ENCODE data around the gene ITGAE. TPM values are rescaled to one million over a fixed set of nuclear protein-coding genes. Genes with fewer than 3 reads are reported as not detected.
A peak's percentile ranks its signal among the peaks of the same experiment; 100 is the strongest.

Gene ITGAE
- total RNA-seq, 4 donors from 2014 or later = 8.3 to 13.9 (median 9.6) TPM

GRCh38 chr17:3669085-3669347 lies 132.0 kb downstream of the ITGAE start:
- intact Hi-C loops (cut with DNase I; ENCODE audit: low total_unique reads) = no loop called here
- no peak for DNase-seq (ENCODE audit: low spot score in 2 of 2)
- WGBS, 2 donors = 1% methylated on average over 18 to 21 of the region's 32 CpGs
- H3K4me3 ChIP-seq (ENCODE audit: low read depth, poor library complexity, severe bottlenecking) = peak overlapping the region; percentile 61
- no peak for TF ChIP-seq CTCF (IDR thresholded peaks at IDR 0.05)

GRCh38 chr17:3668279-3669084 lies 132.5 kb downstream of the ITGAE start, which contains the start of the genes EMC6 and TAX1BP3:
EMC6 (plus strand) TSS chr17:3668812; CDS start chr17:3669147, 335 bp downstream.
TAX1BP3 (minus strand) TSS chr17:3668578; CDS start chr17:3668526, 52 bp downstream.
- no peak for TF ChIP-seq CTCF (IDR thresholded peaks at IDR 0.05)
- peak in 1 of 2 donors; percentile 61 for TF ChIP-seq POLR2A (IDR thresholded peaks at IDR 0.05)
- 0% methylated on average over 14 to 80 of the region's 89 CpGs for WGBS, 2 donors
- peak within 1 kb of the TSS; percentile 79 for H3K4me3 ChIP-seq (ENCODE audit: low read depth, poor library complexity, severe bottlenecking)
- intact Hi-C loops (cut with DNase I; ENCODE audit: low total_unique reads) = no loop called here
- DNase-seq (ENCODE audit: low spot score in 2 of 2) = peak; percentile 97 to 100

GRCh38 chr17:3667366-3668278 lies 133.4 kb downstream of the ITGAE start:
- intact Hi-C loops (cut with DNase I; ENCODE audit: low total_unique reads) = no loop called here
- H3K4me3 ChIP-seq (ENCODE audit: low read depth, poor library complexity, severe bottlenecking) = peak overlapping the region; percentile 79
- TF ChIP-seq CTCF (IDR thresholded peaks at IDR 0.05) (no peak), POLR2A (IDR thresholded peaks at IDR 0.05) (no peak)
- DNase-seq (ENCODE audit: low spot score in 2 of 2) = peak; percentile 74 to 97
- WGBS, 2 donors = 4% methylated on average over 30 to 31 of the region's 39 CpGs

GRCh38 chr17:3666516-3666915 lies 134.5 kb downstream of the ITGAE start:
- intact Hi-C loops (cut with DNase I; ENCODE audit: low total_unique reads) = no loop called here
- no peak overlapping the region for H3K4me3 ChIP-seq (ENCODE audit: low read depth, poor library complexity, severe bottlenecking)
- no peak for DNase-seq (ENCODE audit: low spot score in 2 of 2)
- TF ChIP-seq CTCF (IDR thresholded peaks at IDR 0.05) (no peak), POLR2A (IDR thresholded peaks at IDR 0.05) (no peak)
- 42 to 51% methylated on average over 6 of the region's 6 CpGs for WGBS, 2 donors

GRCh38 chr17:3665834-3666233 lies 135.2 kb downstream of the ITGAE start:
- whole genome bisulfite sequencing, 2 donors = 35 to 37% methylated on average over 5 of the region's 5 CpGs
- H3K4me3 ChIP-seq (ENCODE audit: low read depth, poor library complexity, severe bottlenecking) = no peak overlapping the region

More at GRCh38 chr17:3665834-3666233, 135.2 kb downstream of the ITGAE start:
- intact Hi-C loops (cut with DNase I; ENCODE audit: low total_unique reads) = no loop called here
- TF ChIP-seq POLR2A (IDR thresholded peaks at IDR 0.05) (no peak), CTCF (IDR thresholded peaks at IDR 0.05) (no peak)
- no peak for DNase-seq (ENCODE audit: low spot score in 2 of 2)

Other genes with a start within 250 kb of the ITGAE start
- gene TRPV3, start 243.4 kb downstream of the ITGAE start, total RNA-seq = 10 to 100 TPM; 21.8 to 33.2 (median 25.1) TPM
- gene TRPV1, start 191.8 kb downstream of the ITGAE start, total RNA-seq = 1 to 10 TPM; 4.3 to 7.9 (median 5.2) TPM
- 10 to 100 TPM; 18.2 to 30.3 (median 23.1) TPM for gene SHPK, start 164.9 kb downstream of the ITGAE start, total RNA-seq
- 10 to 100 TPM; 23.7 to 40.0 (median 29.6) TPM for gene CTNS, start 164.4 kb downstream of the ITGAE start, total RNA-seq
- 100 to 1,000 TPM in 3 of 4 donors, 10 to 100 TPM in 1; 90.5 to 181 (median 153) TPM for gene TAX1BP3, start 132.6 kb downstream of the ITGAE start, total RNA-seq
- gene EMC6, start 132.4 kb downstream of the ITGAE start, total RNA-seq = 10 to 100 TPM in 2 of 4 donors, 1 to 10 TPM in 2; 5.6 to 19.3 (median 10.6) TPM
- under 1 TPM in 1 of 4 donors, not detected in 3; 0.89 TPM for gene P2RX5, start 105.0 kb downstream of the ITGAE start, total RNA-seq
- gene HASPIN, start 77.3 kb downstream of the ITGAE start, total RNA-seq = 1 to 10 TPM in 3 of 4 donors, under 1 TPM in 1; 0.81 to 1.6 (median 1.4) TPM
- 10 to 100 TPM; 21.6 to 24.4 (median 23.3) TPM for gene NCBP3, start 45.1 kb upstream of the ITGAE start, total RNA-seq
- 10 to 100 TPM in 3 of 4 donors, 1 to 10 TPM in 1; 7.3 to 21.2 (median 14.6) TPM for gene CAMKK1, start 91.9 kb upstream of the ITGAE start, total RNA-seq
- gene P2RX1, start 115.3 kb upstream of the ITGAE start, total RNA-seq = 1 to 10 TPM in 2 of 4 donors, under 1 TPM in 2; 0.56 to 5.0 (median 1.0) TPM
- 10 to 100 TPM in 3 of 4 donors, 1 to 10 TPM in 1; 8.5 to 60.7 (median 36.4) TPM for gene ATP2A3, start 163.2 kb upstream of the ITGAE start, total RNA-seq

Measured in lower leg skin (tissue), 4 donors.